Dedifferentiated amniotic fluid mesenchymal stem cell (primary cell): ENCODE results near the gene ITGB1BP1.

Experiments used
- DNase-seq: peaks from one replicate; pipeline ENCODE4 v3.0.0-alpha.2; 2016; ENCODE audit errors: extremely low spot score

ITGB1BP1 gene

DNA sequence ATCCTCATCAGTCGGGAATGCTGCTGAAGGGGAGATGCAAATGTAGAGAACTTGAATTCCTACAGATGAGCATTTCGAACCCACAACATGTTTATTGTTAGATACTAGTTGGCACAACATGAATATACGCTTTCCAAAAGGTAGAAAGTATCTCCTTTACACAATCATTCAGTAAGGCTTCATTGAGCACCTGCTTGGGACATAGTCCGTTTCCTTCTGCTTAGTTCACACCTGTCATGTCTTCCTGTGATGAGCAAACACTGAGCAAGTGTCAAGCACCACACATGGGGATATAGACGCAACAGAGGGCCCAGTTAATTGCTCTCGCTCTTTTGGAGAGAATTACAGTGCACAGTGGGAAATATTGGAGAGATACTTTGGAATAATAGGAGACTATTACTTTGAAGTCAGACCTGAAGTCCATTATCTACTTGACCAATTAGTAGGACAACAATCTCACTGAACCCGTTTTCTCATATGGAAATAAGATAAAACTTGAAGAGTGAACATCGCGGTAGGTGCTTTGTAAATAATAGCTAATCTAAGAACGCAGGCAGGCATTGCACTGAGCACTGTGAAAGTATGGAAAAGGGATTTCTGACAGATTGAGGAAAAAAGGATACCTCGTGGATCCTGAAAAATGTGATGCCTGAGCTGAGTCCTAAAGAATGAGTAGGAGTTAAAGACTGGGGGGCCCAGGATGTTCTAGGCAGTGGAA lies 1.3 kb upstream of the ITGB1BP1 start:
- DNase-seq: no peak

DNA sequence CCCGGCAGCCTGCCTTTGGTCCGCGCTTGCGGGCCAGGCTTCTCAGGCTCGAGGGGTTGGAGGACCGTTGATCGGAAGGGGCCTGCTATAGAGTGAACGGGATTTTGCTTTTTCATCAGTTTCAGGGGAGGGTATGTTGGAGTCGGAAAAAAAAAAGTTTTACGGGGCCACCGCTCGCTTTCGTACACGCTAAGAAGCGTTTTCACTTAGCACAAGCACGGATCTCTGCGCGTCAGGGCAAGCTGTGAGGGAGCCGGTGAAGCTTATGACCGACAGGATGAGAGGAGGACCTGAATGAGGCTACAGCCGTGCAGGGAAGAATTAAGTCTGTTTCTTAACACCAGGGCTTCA lies 569 bp upstream of the ITGB1BP1 start:
- no peak for DNase-seq

DNA sequence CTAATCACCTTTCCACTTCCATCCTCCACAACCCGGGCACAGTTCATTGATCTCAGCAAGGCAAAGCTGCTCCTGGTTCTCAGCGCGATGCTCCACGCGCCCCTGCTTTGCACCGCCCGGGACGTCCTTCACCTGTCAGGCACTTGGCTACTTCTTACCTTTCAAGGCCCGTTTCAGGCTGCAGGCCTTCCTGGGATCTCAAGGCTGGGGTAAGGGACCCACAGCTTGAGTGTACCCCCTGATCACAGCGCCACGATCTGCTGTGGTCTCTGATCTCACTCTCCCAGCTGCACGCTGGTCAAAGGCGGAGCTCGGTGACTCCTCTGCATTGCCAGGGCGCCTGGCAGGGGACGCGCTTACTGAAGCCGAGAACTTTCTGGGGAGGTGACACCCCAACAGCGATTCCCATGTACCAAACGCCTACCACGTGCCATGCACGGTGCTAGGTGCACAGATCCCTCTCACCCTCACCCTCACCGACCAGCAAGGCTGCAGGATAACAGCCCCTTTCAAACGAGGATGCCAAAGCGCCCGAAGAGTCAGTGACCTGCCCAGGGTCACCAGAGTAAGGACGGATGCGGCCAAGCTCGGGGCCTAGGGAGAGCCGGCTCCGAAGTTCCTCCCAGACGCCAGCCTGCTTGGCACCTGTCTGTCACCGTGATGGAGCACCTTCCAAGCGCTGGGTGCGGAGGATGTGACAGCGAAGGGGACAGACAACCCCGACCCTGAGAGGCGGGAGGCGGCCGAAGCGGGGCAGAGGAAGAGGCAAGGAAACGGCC lies 818 bp downstream of the ITGB1BP1 start:
- DNase-seq: no peak

DNA sequence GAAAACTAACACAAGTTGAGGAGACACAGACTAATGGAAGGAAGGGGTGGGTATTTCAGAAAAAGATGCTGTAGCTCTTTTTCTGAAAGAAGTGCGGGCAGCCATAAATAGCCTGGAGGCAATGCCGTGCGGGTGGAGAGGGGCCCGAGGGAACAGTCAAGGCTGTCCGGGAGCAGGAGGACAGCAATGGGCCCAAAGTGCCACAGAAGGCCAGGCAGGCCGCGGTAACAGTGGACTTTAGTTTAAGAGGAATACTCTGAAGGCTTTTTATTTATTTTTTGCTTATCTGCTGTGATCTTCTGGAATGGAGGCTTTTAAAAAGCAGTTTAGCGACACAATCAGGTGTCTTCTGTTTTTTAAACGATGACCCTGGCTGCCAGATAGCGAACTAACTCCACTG lies 2.8 kb downstream of the ITGB1BP1 start:
- DNase-seq: no peak

DNA sequence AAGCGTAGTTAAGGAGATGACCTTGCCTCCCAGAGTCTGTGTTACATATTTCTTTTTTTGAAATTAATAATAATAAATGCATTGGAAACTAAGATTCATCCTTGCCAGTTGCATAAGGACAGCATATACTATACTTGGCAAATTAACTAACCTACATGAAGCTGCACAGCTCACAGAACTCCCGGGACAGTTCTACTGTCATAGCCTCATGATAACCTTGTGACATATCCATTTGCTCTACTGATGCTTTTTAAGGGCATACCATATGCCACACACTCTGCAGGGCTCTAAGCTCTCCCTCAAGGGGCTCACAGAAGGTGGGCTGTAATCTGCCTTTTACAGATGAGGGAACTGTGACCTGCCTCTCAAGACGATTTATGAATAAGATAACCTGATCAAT lies 3.8 kb downstream of the ITGB1BP1 start:
- no peak for DNase-seq

DNA sequence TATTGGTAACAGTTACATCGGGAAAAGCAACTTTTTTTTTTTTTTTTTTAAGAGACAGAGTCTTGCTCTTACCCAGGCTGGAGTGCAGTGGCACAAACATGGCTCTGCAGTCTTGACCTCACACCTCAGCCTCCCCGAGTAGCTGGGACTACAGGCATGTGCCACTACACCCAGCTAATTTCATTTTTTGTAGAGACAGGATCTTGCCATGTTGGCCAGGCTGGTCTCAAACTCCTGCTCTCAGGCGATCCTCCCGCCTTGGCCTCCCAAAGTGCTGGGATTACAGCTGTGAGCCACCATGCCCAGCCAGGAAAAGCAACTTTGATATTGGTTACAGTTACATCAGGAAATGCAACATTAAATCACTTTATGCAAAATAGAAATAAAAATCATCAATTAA lies 4.6 kb downstream of the ITGB1BP1 start:
- DNase-seq: no peak

DNA sequence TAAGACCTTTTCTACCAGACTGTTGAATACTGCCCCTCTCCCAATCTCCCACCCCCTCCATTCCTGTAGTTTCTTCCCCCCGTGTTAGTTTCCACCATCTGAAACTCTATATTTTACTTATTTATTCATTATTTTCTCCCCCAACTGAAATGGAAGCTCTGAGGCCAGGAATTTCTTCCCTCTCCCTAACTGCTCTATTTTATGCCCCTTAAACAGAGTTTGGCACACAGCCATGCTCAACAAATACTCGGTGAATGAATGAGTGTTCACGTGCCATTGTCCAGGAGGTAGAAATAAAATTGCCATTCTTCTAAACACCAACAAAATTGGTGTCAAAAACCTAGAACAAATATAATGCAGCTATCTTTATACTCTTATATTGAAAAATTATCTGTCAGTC lies 5.6 kb downstream of the ITGB1BP1 start:
- DNase-seq: no peak

DNA sequence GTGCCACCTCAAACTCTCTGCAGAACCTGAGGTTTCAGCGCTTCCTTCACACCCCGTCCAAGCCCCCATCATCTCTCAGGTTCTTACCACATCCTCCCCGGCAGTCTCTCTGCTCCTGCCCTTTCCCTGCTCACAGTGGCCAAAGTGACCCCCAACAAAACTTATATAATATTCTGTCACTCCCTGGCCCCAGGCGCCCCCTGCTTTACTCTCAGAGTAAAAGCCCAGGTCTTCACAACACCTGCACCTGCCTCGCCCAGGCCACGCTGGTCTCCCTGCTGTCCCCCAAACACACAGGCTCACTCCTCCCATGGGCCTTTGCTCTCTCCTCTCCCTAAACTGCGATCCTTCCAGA lies 6.4 kb downstream of the ITGB1BP1 start:
- no peak for DNase-seq

DNA sequence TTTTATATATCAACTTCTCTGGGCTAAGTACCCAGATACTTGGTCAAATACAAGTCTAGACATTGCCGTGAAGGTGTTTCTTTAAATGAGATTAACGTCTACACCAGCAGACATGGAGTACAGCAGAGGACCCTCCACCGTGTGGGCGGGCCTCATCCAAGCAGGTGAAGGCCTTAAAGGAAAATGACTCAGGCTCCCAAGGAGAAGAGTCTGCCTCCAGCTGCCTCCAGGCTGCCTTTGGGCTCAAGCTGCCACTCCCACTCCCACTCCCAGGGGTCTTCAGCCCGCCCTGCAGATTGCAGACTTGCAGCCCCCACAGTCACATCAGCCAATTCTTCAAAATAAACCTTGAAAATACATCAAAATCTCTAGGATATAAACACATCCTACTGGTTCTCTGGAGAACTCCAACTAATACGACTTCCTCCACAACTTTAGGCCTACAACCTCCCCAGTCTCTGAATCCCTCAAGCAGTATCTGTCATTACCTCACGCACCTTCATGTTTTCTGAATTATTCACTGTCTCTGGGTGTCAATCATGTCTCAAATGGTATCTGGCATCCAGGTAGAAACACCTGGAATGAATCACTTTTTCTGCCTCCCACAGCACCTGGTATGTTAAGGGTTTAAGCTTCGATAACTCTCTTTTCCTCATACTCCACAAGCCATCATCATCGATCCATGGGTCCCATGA lies 6.9 kb downstream of the ITGB1BP1 start:
- no peak for DNase-seq

DNA sequence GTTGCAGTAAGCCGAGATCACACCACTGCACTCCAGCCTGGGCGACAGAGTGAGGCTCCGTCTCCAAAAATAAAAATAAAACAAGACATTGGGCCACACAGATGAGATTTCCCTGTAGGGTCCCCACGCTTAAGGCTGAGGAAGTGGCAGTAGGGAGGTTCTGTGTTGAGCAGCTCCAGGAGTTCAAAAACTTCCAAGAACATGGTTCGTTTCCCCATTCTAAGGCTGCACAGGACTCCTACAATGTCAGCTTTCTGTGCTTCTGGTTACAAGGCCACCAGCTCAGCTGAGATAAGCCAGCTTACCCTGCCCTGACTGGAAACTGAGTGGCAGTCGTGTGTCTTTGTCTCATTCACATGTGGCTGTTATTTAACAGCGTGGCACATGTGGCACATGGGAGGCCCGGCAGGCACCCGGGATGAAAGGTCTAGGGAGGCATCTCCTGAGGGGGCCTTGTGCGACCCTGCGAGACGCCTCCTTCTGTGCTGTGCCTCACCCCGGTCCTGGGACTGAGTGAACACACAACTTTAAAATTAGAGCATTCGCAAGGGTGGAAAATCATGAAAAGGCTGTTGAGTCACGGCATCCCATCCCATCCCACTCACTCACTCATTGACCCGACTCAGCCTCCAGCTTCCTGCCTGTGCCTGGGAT lies 7.7 kb downstream of the ITGB1BP1 start:
- no peak for DNase-seq

DNA sequence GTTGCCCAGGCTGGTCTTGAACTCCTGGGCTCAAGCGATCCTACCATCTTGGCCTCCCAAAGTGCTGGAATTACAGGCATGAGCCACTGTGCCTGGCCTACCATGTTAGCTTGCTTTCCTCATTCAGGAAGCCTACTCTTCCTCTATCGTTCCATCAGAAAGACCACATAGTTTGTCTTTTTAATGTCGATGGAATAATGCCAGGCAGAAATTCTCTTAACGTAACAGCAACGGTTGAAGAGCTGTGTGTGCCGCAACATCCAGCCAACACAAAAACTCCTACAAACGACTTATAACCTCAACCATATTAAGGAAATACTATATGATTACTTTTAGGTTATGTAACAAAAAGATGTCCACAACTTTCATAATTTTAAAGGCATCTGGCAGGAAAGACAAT lies 10.5 kb downstream of the ITGB1BP1 start:
- DNase-seq: no peak

DNA sequence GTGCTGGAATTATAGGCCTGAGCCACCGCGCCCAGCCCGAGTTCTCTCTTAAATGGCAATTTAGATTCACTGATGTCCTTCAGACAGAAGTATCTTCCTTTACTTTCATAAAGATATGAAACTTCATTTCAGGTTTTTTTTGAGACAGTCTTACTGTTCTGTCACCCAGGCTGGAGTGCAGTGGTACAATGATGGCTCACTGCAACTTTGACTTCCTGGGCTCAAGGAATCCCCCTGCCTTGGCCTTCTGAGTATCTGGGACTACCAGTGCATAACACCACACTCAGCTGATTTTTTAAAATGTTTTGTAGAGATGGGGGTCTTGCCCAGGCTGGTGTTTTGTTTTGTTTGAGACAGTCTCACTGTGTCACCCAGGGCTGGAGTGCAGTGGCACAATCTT lies 13.2 kb downstream of the ITGB1BP1 start:
- DNase-seq: no peak

DNA sequence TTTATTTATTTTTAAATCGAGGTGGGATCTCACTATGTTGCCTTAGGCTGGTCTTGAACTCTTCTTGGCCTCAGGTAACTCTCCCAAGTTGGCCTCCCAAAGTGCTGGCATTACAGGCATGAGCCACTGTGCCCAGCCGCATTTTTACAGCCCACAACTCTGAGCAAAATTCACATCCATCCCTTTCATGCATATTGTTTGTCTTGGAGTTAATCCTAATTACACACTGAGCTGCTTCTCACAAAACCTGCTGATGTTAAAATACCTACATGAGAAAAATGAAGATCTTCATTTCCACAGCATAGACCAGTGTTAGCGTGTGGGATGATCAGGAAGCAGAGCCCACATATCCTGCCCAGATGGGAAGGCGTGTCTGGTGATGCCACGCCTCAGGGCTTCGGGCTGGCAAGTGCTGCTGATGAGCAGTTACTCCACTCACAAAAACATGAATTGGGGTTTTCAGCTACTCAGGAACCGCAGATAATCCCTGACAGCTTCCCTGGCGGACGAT lies 14.6 kb downstream of the ITGB1BP1 start:
- DNase-seq: no peak

DNA sequence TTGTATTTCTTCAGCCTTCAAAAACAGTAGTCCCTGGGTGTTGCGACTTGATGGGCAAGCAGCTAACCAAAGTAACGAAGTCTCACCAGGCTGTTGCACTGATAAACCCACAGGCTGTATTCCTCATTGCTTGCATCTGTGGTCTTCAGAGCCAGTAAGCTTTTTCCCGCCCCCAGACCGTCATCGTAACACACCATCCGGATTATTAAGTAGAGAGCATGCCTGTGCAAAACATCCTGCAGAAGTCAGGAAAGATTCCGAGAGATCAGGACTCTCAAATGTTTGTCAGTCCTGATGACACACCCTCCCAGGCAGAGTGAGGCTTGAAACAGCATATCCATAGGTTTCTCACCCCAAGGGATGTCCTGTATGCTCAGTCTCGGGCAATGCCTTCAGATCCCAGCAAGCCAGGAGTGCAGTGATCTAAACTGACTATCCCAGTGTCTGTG lies 15.9 kb downstream of the ITGB1BP1 start:
- no peak for DNase-seq

DNA sequence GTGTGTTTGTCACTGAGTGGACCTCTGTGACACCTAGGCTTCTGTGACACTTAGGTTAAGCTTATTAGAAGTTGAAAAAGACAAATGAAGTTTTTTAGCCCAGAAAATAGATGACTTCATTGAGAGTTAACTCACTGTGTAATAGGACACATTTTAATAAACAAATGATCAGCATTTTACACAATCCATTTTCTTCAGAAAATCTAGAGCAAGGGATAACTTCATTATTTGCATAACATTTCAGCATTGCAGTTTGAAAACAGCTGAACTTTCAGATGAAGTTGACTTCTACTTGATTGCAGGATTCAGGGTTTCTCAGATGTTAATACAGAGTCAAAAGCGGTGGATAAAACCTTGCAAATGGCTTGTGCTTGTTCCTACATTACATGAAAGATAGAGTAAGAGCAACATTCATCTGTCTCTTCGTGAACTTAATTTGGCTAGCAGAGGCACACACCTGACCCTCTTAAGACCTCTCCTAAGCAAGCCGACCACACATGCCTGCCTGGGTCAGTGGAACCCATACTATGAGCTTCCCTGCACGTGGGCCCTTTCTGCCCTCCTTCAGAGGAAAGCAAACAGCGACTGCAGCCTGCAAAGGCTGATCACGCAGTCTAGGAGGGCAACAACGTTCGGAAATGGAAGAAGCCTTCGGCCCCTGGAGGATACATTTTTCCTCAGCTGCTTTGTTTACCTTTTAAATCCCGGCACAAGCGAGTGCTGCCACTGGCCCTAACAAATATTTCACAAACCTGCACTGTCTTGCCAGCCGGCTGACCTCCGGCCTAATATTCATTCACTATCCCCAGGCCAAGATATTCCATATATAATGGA lies 16.6 kb downstream of the ITGB1BP1 start:
- DNase-seq: no peak

DNA sequence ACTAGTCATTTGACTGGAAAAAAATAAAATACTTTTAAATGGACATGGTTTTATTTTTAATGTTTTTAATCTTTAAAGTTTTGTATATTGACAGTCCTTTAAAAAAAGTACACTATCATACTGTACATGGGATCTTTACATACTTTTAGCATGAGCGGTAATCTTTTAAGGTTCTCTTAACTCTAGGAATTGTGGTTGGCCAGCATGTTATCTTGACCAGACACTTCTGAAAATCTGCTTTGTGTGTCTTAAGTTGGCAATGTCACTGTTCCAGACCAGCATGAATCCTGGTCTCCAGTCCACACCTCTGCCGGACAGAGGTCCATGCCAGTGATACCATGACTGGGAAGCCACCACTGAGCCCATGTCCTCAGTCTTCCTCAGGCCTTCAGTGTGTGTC lies 17.7 kb downstream of the ITGB1BP1 start:
- no peak for DNase-seq

DNA sequence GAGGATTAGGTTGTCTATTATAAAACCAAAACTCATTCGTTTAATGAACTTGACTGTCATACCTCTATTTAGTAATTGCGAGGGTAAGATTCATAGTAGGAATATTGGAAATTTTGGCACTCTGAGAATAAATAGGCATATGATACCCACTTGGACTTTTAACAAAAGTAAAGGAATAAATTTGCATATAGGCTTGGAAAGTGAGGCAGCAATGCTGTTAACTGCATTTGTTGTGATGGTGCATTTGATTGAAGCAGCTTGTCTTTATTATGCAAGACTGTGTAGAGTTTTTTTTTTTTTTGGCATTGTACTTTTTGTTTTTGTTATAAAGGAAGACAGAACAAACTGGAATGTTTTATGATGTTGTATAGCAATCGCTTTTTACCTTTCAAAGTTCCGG lies 18.9 kb downstream of the ITGB1BP1 start:
- DNase-seq: no peak

DNA sequence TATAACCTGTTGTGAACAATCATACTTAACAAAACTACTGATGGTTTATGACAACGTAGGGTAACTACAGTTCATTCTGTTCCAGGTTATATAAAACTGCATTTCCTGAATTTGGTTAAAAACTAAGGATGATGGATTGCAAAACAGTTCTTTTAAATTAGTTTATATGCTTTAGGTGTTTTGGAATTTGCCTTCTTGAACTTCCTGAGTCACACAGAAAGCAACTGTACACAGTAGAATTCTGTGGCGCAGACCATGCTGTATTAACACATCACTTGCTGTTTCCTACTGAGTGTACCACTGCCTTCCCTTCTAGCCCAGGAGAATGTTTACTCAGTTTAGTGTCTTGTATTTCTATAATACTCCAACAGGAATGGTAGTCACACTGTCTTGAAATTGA lies 19.4 kb downstream of the ITGB1BP1 start:
- DNase-seq: no peak

DNA sequence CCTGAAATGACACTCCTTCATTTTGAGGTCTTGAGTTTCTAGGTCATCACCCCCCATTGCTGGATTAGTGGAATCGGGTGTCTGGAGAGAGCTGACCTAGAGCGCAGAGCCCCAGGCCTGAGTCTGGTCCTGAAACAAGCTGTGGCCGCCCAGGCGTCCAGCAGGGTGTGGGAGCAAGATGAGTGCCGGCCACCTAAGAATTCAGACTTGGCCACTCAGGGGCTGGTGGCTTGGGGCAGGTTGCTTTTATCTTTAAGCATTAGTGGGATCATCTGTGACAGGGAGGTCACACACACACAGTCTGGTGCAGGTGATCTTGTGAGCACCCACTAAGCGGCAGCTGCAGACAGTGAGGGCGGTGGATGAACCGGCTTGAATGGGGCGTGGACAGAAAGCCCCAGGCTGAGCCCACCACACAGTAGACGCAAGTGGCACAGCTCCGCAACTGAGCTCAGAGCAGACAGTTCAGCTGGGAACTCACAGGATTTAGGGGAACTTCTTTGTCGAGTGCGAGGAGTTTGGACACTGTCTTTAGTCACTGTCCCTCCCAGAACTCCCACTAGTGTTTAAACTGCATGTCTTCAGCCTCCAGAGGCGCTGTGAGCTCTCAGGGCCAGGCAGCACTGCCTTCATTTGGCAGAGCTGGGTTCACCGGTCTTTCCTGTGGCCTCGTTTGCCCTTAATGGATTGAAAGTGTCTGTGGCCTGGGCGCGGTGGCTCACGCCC lies 21.5 kb downstream of the ITGB1BP1 start:
- no peak for DNase-seq

DNA sequence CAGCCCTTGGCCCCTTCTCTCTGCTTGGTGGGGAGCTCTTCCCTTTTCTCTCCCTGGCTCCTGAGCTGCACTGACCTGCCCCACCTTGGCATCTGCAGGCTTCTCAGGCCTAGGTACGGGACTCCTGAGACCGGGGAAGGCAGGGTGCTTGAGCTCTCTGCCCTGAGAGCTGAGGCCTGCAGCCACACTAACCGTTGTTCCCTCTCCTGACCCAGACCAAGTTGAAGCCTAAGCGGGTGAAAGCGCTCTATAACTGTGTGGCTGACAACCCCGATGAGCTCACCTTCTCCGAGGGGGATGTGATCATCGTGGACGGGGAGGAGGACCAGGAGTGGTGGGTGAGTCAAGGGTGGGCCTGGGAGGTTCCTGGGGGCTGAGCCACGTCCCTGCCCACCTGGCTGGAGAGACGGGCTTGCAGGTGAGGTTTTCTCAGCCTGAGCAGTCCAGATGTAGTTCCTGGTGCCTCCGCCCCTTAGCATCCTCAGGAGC lies 22.2 kb downstream of the ITGB1BP1 start:
- no peak for DNase-seq
